HG03135 (cell line): ENCODE results near the gene HSPA4.
"Not testable (repeated sequence)": the region's sequence is repeated elsewhere in the genome, so short reads cannot be mapped to it uniquely, and the experiment has no call there.

Experiments
- ATAC-seq: cut with Tn5 transposase; IDR thresholded peaks from one replicate; pipeline ENCODE4 v1.9.1; 2021; ENCODE audit warnings: mild to moderate bottlenecking, moderate library complexity; ENCODE audit not compliant: unreplicated experiment

The HSPA4 gene

GRCh38 chr5:133051542-133052316, at the start of gene HSPA4:
TSS of gene HSPA4 (plus strand) at chr5:133052013. CDS start at chr5:133052251, 238 bp downstream.
- ATAC-seq: peak; percentile 84

- ATAC-seq: no peak
Observed at GRCh38 chr5:133006653-133007052, 45.2 kb upstream of the HSPA4 start.

GRCh38 chr5:133008455-133008854, 43.4 kb upstream of the HSPA4 start:
- ATAC-seq: not testable (repeated sequence)

GRCh38 chr5:133015466-133015865, 36.3 kb upstream of the HSPA4 start:
- ATAC-seq: no peak

- no peak for ATAC-seq
Observed at GRCh38 chr5:133017964-133018363, 33.8 kb upstream of the HSPA4 start.

GRCh38 chr5:133019471-133019870, 32.3 kb upstream of the HSPA4 start:
- not testable (repeated sequence) for ATAC-seq

GRCh38 chr5:133025804-133026663, 25.8 kb upstream of the HSPA4 start, which contains the start of gene ZCCHC10:
TSS of gene ZCCHC10 (minus strand) at chr5:133026549. CDS start at chr5:133026537, 12 bp downstream.
- ATAC-seq: peak; percentile 92

- no peak for ATAC-seq
Observed at GRCh38 chr5:133026664-133027153, 25.1 kb upstream of the HSPA4 start.

GRCh38 chr5:133029416-133029815, 22.4 kb upstream of the HSPA4 start:
- no peak for ATAC-seq

GRCh38 chr5:133030343-133031005, 21.3 kb upstream of the HSPA4 start:
- no peak for ATAC-seq

GRCh38 chr5:133032852-133033742, 18.7 kb upstream of the HSPA4 start:
- ATAC-seq: no peak

- ATAC-seq: no peak
Observed at GRCh38 chr5:133034064-133034463, 17.7 kb upstream of the HSPA4 start.

- no peak for ATAC-seq
Observed at GRCh38 chr5:133035224-133035623, 16.6 kb upstream of the HSPA4 start.

GRCh38 chr5:133036677-133037076, 15.1 kb upstream of the HSPA4 start:
- ATAC-seq: not testable (repeated sequence)

- no peak for ATAC-seq
Observed at GRCh38 chr5:133041157-133041784, 10.5 kb upstream of the HSPA4 start.

- no peak for ATAC-seq
Observed at GRCh38 chr5:133041910-133042309, 9.9 kb upstream of the HSPA4 start.

GRCh38 chr5:133046560-133046959, 5.3 kb upstream of the HSPA4 start:
- not testable (repeated sequence) for ATAC-seq

GRCh38 chr5:133047404-133047803, 4.4 kb upstream of the HSPA4 start:
- ATAC-seq: no peak

- no peak for ATAC-seq
Observed at GRCh38 chr5:133048993-133049725, 2.7 kb upstream of the HSPA4 start.
